Measurements from ENCODE around the gene AHCYL2. TPM values are rescaled to one million over a fixed set of nuclear protein-coding genes. Genes with fewer than 3 reads are reported as not detected.

The AHCYL2 gene
- total RNA-seq, 1 experiment from 2014 or later = 17.0 TPM

- no peak overlapping the region for H3K4me3 ChIP-seq (replicated peaks in 1 of 2; ENCODE audit: low read depth in 1 of 2, low read length in 2 of 2)
- ChIA-PET RAD21 (ENCODE audit: low non-redundant PET in 1 of 2, low total read pairs in 2 of 2, uncharacterized antibody in 2 of 2, unreplicated experiment in 2 of 2) (no interaction called here), CTCF (interaction anchor here (1.6 kb wide), 1 partner anchor 26 kb away, joined by 4 read pairs; no protein-coding TSS in a partner anchor), POLR2A (no interaction called here)
- H3K36me3 ChIP-seq (ENCODE audit: control insufficient read depth in 1 of 2, insufficient read depth in 2 of 2, low read length in 2 of 2) = no peaks in the 10 kb centered on the region
- no peaks in the 10 kb centered on the region for H4K20me1 ChIP-seq (ENCODE audit: insufficient read depth)
- no peaks in the 10 kb centered on the region for H3K27me3 ChIP-seq (ENCODE audit: insufficient read depth, low read length)
- no peaks in the 10 kb centered on the region for H3K9me3 ChIP-seq (ENCODE audit: control insufficient read depth in 1 of 2, insufficient read depth in 1 of 2, low read depth in 1 of 2, low read length in 2 of 2)
- H3K79me2 ChIP-seq (ENCODE audit: insufficient read depth, low read length) = no peaks in the 10 kb centered on the region
- no peaks in the 10 kb centered on the region for H3K4me1 ChIP-seq (ENCODE audit: control insufficient read depth in 1 of 2, insufficient read depth in 2 of 2, low read length in 2 of 2)
- H3K9ac ChIP-seq (ENCODE audit: low read length) = no peak overlapping the region
- intact Hi-C loops (cut with micrococcal nuclease) = loop anchor here (5.0 to 10.0 kb wide), 2 partner anchors 126 to 486 kb away; no protein-coding TSS in a partner anchor
- no peaks in the 10 kb centered on the region for H3K9me2 ChIP-seq (ENCODE audit: insufficient read depth)
- no peak overlapping the region for H2AFZ ChIP-seq (ENCODE audit: low read depth, low read length, poor library complexity, severe bottlenecking)
- H3K27ac ChIP-seq (ENCODE audit: low read depth, low read length) = no peak overlapping the region
- TF ChIP-seq SP1 (IDR thresholded peaks at IDR 0.05; ENCODE audit: low read depth) (no peak), ELF1 (IDR thresholded peaks at IDR 0.05; ENCODE audit: borderline replicate concordance, low read depth) (no peak), ZNF274 (IDR thresholded peaks at IDR 0.05; ENCODE audit: low read depth, low read length) (no peak)
- no peak overlapping the region for H3K4me2 ChIP-seq (ENCODE audit: low read length)
- no TSS peak for BruUV-seq (replicated peaks)
- no peak for DNase-seq (ENCODE audit: low read depth, low spot score)
- ATAC-seq = no peak
Observed at GRCh38 chr7:129341212-129341611, 116.4 kb downstream of the AHCYL2 start.

GRCh38 chr7:129341816-129342806, 117.3 kb downstream of the AHCYL2 start:
- H3K9me2 ChIP-seq (ENCODE audit: insufficient read depth) = no peaks in the 10 kb centered on the region

More at GRCh38 chr7:129341816-129342806, 117.3 kb downstream of the AHCYL2 start:
- Histone ChIP-seq H3K4me1 (ENCODE audit: control insufficient read depth in 1 of 2, insufficient read depth in 2 of 2, low read length in 2 of 2) (no peaks in the 10 kb centered on the region), H2AFZ (ENCODE audit: low read depth, low read length, poor library complexity, severe bottlenecking) (no peak overlapping the region), H3K4me2 (ENCODE audit: low read length) (no peak overlapping the region), H3K9ac (ENCODE audit: low read length) (no peak overlapping the region), H3K27me3 (ENCODE audit: insufficient read depth, low read length) (no peaks in the 10 kb centered on the region), H3K36me3 (ENCODE audit: control insufficient read depth in 1 of 2, insufficient read depth in 2 of 2, low read length in 2 of 2) (no peaks in the 10 kb centered on the region), H3K79me2 (ENCODE audit: insufficient read depth, low read length) (no peaks in the 10 kb centered on the region), H3K27ac (ENCODE audit: low read depth, low read length) (no peak overlapping the region), H3K9me3 (ENCODE audit: control insufficient read depth in 1 of 2, insufficient read depth in 1 of 2, low read depth in 1 of 2, low read length in 2 of 2) (no peaks in the 10 kb centered on the region), H4K20me1 (ENCODE audit: insufficient read depth) (no peaks in the 10 kb centered on the region), H3K4me3 (replicated peaks in 1 of 2; ENCODE audit: low read depth in 1 of 2, low read length in 2 of 2) (no peak overlapping the region)
- DNase-seq (ENCODE audit: low read depth, low spot score) (no peak), ATAC-seq (no peak)
- RAD21 ChIA-PET (ENCODE audit: low non-redundant PET in 1 of 2, low total read pairs in 2 of 2, uncharacterized antibody in 2 of 2, unreplicated experiment in 2 of 2) = interaction anchor here in 1 of 2 experiments (0.9 kb wide), 2 partner anchors 302 to 483 kb away, joined by 3 read pairs; no protein-coding TSS in a partner anchor
- POLR2A ChIA-PET = no interaction called here
- TF ChIP-seq TCF7L2 (IDR thresholded peaks at IDR 0.05; ENCODE audit: borderline replicate concordance, extremely low read depth, insufficient read depth, insufficient read length) (no peak), EGR1 (IDR thresholded peaks at IDR 0.05; ENCODE audit: low read depth) (no peak)
- CTCF ChIA-PET = interaction anchor here (0.5 to 1.8 kb wide), 27 partner anchors 9 to 488 kb away, joined by 3 to 20 read pairs (median 4); no protein-coding TSS in a partner anchor
- BruUV-seq (replicated peaks) = no TSS peak
- intact Hi-C loops (cut with micrococcal nuclease) = loop anchor here (5.0 to 10.0 kb wide), 2 partner anchors 127 to 485 kb away; no protein-coding TSS in a partner anchor

All from HCT116 (cell line).